HL-60 (cell line): ENCODE measurements around the gene TNFAIP1.
"Not testable (repeated sequence)": the region's sequence is repeated elsewhere in the genome, so short reads cannot be mapped to it uniquely, and the experiment has no call there.

Source experiments
- DNase-seq, 2 experiments: peaks; one replicate each; pipeline ENCODE4 v3.0.0-alpha.2; 2010 to 2020; ENCODE audit warnings: low read depth in 1 of 2, low spot score in 1 of 2
- H3K27ac ChIP-seq: fragments of 250-450 bp; sonication (Bioruptor Pico); replicated peaks from 2 replicates; pipeline ENCODE4 v1.5.1; 2020; ENCODE audit warnings: mild to moderate bottlenecking, moderate library complexity
- H3K27me3 ChIP-seq: fragments of 250-450 bp; sonication (Bioruptor Pico); 2 replicates; pipeline ENCODE4 v1.5.1; 2021; ENCODE audit warnings: mild to moderate bottlenecking, moderate library complexity; ENCODE audit not compliant: insufficient read depth, poor library complexity, severe bottlenecking
- H3K4me3 ChIP-seq: replicated peaks from 2 replicates; pipeline ENCODE4 v1.5.1; 2011; ENCODE audit warnings: mild to moderate bottlenecking, control low read depth, low read length; ENCODE audit not compliant: insufficient read depth
- CTCF ChIP-seq: IDR thresholded peaks from one replicate; pipeline ENCODE4 v1.5.1; 2011; ENCODE audit warnings: low read length, control low read depth, inconsistent platforms; ENCODE audit not compliant: insufficient read depth
- GABPA ChIP-seq: IDR thresholded peaks from 2 replicates; pipeline ENCODE4 v1.6.1; 2012; ENCODE audit warnings: low read depth
- POLR2AphosphoS5 ChIP-seq: IDR thresholded peaks from 2 replicates; pipeline ENCODE4 v1.6.1; 2012; ENCODE audit warnings: low read depth
- REST ChIP-seq: IDR thresholded peaks from 2 replicates; pipeline ENCODE4 v1.6.1; 2012; ENCODE audit warnings: low read depth; ENCODE audit not compliant: insufficient replicate concordance
- SPI1 ChIP-seq: IDR thresholded peaks from 2 replicates; pipeline ENCODE4 v1.6.1; 2012; ENCODE audit warnings: low read depth, mild to moderate bottlenecking, borderline replicate concordance

TNFAIP1 gene

GRCh38 chr17:28335959-28336871 is 654 bp downstream of the TNFAIP1 start:
- peak in 1 of 2 experiments; percentile 10 for DNase-seq
- TF ChIP-seq CTCF (no peak), GABPA (no peak), POLR2AphosphoS5 (no peak), REST (no peak), SPI1 (no peak)
- peak overlapping the region; percentile 46 for H3K27ac ChIP-seq
- no peaks in the 10 kb centered on the region for H3K27me3 ChIP-seq
- H3K4me3 ChIP-seq: peak overlapping the region; percentile 97

GRCh38 chr17:28338056-28338768 is 2.7 kb downstream of the TNFAIP1 start:
- Histone ChIP-seq H3K4me3 (no peak overlapping the region), H3K27me3 (no peaks in the 10 kb centered on the region), H3K27ac (no peak overlapping the region)
- TF ChIP-seq CTCF (no peak), REST (no peak), SPI1 (no peak), GABPA (no peak), POLR2AphosphoS5 (no peak)
- no peak for DNase-seq

- H3K27ac ChIP-seq, DNase-seq, H3K4me3 ChIP-seq, H3K27me3 ChIP-seq: not testable (repeated sequence)
Measured at GRCh38 chr17:28338769-28339212, 3.2 kb downstream of the TNFAIP1 start.

- Histone ChIP-seq H3K4me3 (no peak overlapping the region), H3K27ac (no peak overlapping the region), H3K27me3 (no peaks in the 10 kb centered on the region)
- no peak for DNase-seq
- no peak for TF ChIP-seq POLR2AphosphoS5
- no peak for TF ChIP-seq GABPA
- TF ChIP-seq REST: no peak
- no peak for TF ChIP-seq SPI1
- no peak for TF ChIP-seq CTCF
Measured at GRCh38 chr17:28339431-28339830, 3.9 kb downstream of the TNFAIP1 start.
